ENCODE measurements around the gene STK33. TPM values are rescaled to one million over a fixed set of nuclear protein-coding genes. Genes with fewer than 3 reads are reported as not detected.

The STK33 gene
- polyA plus RNA-seq, 1 of the 3 experiments (the other 2 are of a cell fraction): 12.3 TPM

DNA sequence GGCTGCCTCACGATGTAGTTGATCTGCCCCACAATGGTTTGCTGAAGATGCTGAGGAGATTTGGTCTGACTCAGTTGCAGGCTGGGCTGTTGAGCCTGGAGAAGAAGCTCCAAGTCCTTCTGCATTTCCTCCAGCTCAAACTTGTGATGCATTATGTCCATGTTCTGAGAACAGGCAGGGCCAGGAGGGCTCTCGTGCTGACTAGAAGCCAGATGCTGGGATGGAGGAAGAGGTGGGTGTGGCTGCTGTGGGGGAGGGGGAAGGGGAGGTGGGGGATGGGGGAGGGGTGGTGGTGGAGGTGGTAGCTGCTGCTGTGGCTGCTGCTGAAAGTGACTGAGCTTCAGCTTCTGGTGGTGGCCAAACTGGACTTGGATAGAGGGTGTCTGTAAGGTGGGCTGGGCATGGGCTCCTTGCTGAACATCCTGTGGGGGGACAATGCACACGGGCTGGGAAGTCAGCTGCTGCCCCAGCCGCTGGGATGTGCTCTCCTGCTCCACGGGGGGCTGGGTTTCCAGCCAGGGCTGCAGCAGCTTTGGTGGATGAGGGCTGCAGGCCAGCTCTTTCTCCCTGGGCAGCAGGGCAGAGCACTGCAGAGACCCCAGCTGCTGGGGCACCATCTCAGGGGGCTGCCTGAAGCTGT is 46.4 kb upstream of the STK33 start (continued):
- TF ChIP-seq, protein P1, sequence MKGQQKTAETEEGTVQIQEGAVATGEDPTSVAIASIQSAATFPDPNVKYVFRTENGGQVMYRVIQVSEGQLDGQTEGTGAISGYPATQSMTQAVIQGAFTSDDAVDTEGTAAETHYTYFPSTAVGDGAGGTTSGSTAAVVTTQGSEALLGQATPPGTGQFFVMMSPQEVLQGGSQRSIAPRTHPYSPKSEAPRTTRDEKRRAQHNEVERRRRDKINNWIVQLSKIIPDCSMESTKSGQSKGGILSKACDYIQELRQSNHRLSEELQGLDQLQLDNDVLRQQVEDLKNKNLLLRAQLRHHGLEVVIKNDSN (IDR thresholded peaks at IDR 0.05; ENCODE audit: borderline replicate concordance, low read depth): no peak
- no peak for TF ChIP-seq JUND (IDR thresholded peaks at IDR 0.05)
- no peak for TF ChIP-seq FOSL2 (IDR thresholded peaks at IDR 0.05; ENCODE audit: borderline replicate concordance, low read depth)
- TF ChIP-seq MEF2A (IDR thresholded peaks at IDR 0.05; ENCODE audit: borderline replicate concordance, low read depth): no peak

DNA sequence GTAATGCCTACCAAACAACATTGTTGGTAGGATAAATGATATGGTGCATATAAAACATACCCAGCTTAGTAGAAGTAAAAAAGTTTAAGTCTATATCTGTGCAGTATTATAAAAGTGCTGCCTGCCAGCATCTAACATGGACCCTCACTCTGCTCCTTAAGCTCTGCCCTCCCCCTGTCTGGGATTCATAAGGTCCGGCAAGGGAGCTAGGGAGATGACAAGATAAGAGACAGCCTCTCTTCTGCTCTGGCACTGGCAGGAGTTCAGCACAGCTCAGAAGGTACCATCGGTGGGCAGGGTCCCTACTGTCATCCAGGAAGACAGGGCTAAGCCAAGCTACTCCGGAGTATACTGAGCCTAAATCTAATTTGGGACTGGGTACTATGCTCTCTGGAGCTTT is 45.6 kb upstream of the STK33 start:
- ChIA-PET CTCF (interaction anchor here (0.8 to 1.4 kb wide), 3 partner anchors 9 to 285 kb away, joined by 3 read pairs; no protein-coding TSS in a partner anchor), POLR2A (no interaction called here)
- no peak overlapping the region for H2AFZ ChIP-seq (ENCODE audit: low read depth)
- H3F3A ChIP-seq (replicated peaks; ENCODE audit: insufficient read depth): no peaks in the 10 kb centered on the region
- H3K27me3 ChIP-seq (ENCODE audit: insufficient read depth): no peaks in the 10 kb centered on the region
- 34% methylated on average over 2 of the region's 3 CpGs for WGBS (ENCODE audit: low lambda C conversion rate)
- H3K79me2 ChIP-seq (ENCODE audit: insufficient read depth): no peaks in the 10 kb centered on the region
- no peak overlapping the region for H3K4me3 ChIP-seq (ENCODE audit: low read depth in 2 of 2, low read length in 1 of 2)
- no peaks in the 10 kb centered on the region; a peak in 1 of 4 replicates for H3K4me1 ChIP-seq (ENCODE audit: control insufficient read depth in 1 of 2, insufficient read depth in 2 of 2, low read depth in 1 of 2, low read length in 1 of 2)
- DNase-seq: peak; percentile 30
- H3K27ac ChIP-seq (ENCODE audit: low read depth in 2 of 2, low read length in 1 of 2): no peak overlapping the region
- no peaks in the 10 kb centered on the region for H4K20me1 ChIP-seq (ENCODE audit: insufficient read depth)
- H3K9ac ChIP-seq: no peak overlapping the region
- no peak overlapping the region for H3K4me2 ChIP-seq
- H3K9me2 ChIP-seq: no peaks in the 10 kb centered on the region
- no peaks in the 10 kb centered on the region for H3K9me3 ChIP-seq
- TF ChIP-seq TCF12 (IDR thresholded peaks at IDR 0.05): no peak
- no peak for TF ChIP-seq FOXJ3 (CRISPR knock-in tag; IDR thresholded peaks at IDR 0.05)
- TF ChIP-seq RXRA (IDR thresholded peaks at IDR 0.05; ENCODE audit: borderline replicate concordance, low read depth): no peak
- no peak for TF ChIP-seq MXI1 (IDR thresholded peaks at IDR 0.05; ENCODE audit: low read depth, low read length)
- no peak for TF ChIP-seq FOSL2 (IDR thresholded peaks at IDR 0.05; ENCODE audit: borderline replicate concordance, low read depth)
- peak; percentile 48; the same call in 1 of the 2 replicates for TF ChIP-seq GATA2 (CRISPR knock-in tag; IDR thresholded peaks at IDR 0.05)
- peaks cover 22 to 37% of the 10 kb centered on the region in 2 experiments for H3K36me3 ChIP-seq (replicated peaks in 1 of 2; ENCODE audit: control insufficient read depth in 1 of 2, insufficient read depth in 2 of 2, low read length in 1 of 2)

DNA sequence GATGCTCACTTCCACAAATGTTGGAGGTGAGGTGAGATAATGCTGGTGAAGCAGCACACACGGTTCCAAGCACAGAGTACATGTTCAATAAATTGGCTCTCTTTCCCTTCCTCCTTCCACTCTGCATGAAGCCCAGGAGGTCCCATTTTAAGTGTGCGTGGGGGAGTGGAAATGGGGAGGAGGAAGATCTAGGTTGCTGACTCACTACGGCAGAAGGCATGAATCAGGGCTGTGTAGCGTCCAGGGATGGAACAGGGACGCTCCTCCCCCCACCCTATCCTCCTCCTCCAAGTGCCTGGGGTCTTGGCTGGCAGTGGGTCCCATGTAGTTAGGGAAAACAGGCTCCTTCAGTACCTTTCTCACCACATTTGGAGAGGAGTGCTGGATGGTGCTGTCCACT is 44.3 kb upstream of the STK33 start:
- no peak overlapping the region for H3K9ac ChIP-seq
- no peaks in the 10 kb centered on the region for H4K20me1 ChIP-seq (ENCODE audit: insufficient read depth)
- no peaks in the 10 kb centered on the region for H3K9me2 ChIP-seq
- no peak overlapping the region for H3K27ac ChIP-seq (ENCODE audit: low read depth in 2 of 2, low read length in 1 of 2)
- ChIA-PET CTCF (no interaction called here), POLR2A (no interaction called here)
- no peaks in the 10 kb centered on the region for H3F3A ChIP-seq (replicated peaks; ENCODE audit: insufficient read depth)
- DNase-seq: no peak
- peaks cover 20 to 41% of the 10 kb centered on the region in 2 experiments for H3K36me3 ChIP-seq (replicated peaks in 1 of 2; ENCODE audit: control insufficient read depth in 1 of 2, insufficient read depth in 2 of 2, low read length in 1 of 2)
- H3K4me3 ChIP-seq (ENCODE audit: low read depth in 2 of 2, low read length in 1 of 2): no peak overlapping the region
- no peaks in the 10 kb centered on the region for H3K27me3 ChIP-seq (ENCODE audit: insufficient read depth)
- H2AFZ ChIP-seq (ENCODE audit: low read depth): no peak overlapping the region
- WGBS (ENCODE audit: low lambda C conversion rate): 83% methylated on average over 5 of the region's 5 CpGs
- no peaks in the 10 kb centered on the region; a peak in 1 of 4 replicates for H3K4me1 ChIP-seq (ENCODE audit: control insufficient read depth in 1 of 2, insufficient read depth in 2 of 2, low read depth in 1 of 2, low read length in 1 of 2)
- H3K9me3 ChIP-seq: no peaks in the 10 kb centered on the region
- no peak overlapping the region for H3K4me2 ChIP-seq
- no peaks in the 10 kb centered on the region for H3K79me2 ChIP-seq (ENCODE audit: insufficient read depth)
- TF ChIP-seq RXRA (IDR thresholded peaks at IDR 0.05; ENCODE audit: borderline replicate concordance, low read depth) (no peak), RAD21 (IDR thresholded peaks at IDR 0.05; ENCODE audit: low read length) (no peak), YY1 (IDR thresholded peaks at IDR 0.05; ENCODE audit: low read depth) (no peak), JUND (IDR thresholded peaks at IDR 0.05) (no peak), RFX5 (IDR thresholded peaks at IDR 0.05; ENCODE audit: low read length) (no peak), RCOR1 (IDR thresholded peaks at IDR 0.05; ENCODE audit: low read length) (no peak), MEF2A (IDR thresholded peaks at IDR 0.05; ENCODE audit: borderline replicate concordance, low read depth) (no peak), GABPA (IDR thresholded peaks at IDR 0.05; ENCODE audit: low read depth) (no peak), CHD2 (IDR thresholded peaks at IDR 0.05; ENCODE audit: low read length, partially characterized antibody) (no peak), FOXJ3 (CRISPR knock-in tag; IDR thresholded peaks at IDR 0.05) (no peak), TAF1 (IDR thresholded peaks at IDR 0.05; ENCODE audit: borderline replicate concordance, low read depth, low read length) (no peak)
- TF ChIP-seq, protein P2, sequence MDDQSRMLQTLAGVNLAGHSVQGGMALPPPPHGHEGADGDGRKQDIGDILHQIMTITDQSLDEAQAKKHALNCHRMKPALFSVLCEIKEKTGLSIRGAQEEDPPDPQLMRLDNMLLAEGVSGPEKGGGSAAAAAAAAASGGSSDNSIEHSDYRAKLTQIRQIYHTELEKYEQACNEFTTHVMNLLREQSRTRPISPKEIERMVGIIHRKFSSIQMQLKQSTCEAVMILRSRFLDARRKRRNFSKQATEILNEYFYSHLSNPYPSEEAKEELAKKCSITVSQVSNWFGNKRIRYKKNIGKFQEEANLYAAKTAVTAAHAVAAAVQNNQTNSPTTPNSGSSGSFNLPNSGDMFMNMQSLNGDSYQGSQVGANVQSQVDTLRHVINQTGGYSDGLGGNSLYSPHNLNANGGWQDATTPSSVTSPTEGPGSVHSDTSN (IDR thresholded peaks at IDR 0.05): no peak
- TF ChIP-seq, protein P3, sequence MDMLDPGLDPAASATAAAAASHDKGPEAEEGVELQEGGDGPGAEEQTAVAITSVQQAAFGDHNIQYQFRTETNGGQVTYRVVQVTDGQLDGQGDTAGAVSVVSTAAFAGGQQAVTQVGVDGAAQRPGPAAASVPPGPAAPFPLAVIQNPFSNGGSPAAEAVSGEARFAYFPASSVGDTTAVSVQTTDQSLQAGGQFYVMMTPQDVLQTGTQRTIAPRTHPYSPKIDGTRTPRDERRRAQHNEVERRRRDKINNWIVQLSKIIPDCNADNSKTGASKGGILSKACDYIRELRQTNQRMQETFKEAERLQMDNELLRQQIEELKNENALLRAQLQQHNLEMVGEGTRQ (IDR thresholded peaks at IDR 0.05; ENCODE audit: borderline replicate concordance, low read depth, low read length): no peak
- TF ChIP-seq, protein P4, sequence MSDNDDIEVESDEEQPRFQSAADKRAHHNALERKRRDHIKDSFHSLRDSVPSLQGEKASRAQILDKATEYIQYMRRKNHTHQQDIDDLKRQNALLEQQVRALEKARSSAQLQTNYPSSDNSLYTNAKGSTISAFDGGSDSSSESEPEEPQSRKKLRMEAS (IDR thresholded peaks at IDR 0.05; ENCODE audit: low read depth): no peak
- TF ChIP-seq, protein P5, sequence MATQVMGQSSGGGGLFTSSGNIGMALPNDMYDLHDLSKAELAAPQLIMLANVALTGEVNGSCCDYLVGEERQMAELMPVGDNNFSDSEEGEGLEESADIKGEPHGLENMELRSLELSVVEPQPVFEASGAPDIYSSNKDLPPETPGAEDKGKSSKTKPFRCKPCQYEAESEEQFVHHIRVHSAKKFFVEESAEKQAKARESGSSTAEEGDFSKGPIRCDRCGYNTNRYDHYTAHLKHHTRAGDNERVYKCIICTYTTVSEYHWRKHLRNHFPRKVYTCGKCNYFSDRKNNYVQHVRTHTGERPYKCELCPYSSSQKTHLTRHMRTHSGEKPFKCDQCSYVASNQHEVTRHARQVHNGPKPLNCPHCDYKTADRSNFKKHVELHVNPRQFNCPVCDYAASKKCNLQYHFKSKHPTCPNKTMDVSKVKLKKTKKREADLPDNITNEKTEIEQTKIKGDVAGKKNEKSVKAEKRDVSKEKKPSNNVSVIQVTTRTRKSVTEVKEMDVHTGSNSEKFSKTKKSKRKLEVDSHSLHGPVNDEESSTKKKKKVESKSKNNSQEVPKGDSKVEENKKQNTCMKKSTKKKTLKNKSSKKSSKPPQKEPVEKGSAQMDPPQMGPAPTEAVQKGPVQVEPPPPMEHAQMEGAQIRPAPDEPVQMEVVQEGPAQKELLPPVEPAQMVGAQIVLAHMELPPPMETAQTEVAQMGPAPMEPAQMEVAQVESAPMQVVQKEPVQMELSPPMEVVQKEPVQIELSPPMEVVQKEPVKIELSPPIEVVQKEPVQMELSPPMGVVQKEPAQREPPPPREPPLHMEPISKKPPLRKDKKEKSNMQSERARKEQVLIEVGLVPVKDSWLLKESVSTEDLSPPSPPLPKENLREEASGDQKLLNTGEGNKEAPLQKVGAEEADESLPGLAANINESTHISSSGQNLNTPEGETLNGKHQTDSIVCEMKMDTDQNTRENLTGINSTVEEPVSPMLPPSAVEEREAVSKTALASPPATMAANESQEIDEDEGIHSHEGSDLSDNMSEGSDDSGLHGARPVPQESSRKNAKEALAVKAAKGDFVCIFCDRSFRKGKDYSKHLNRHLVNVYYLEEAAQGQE (IDR thresholded peaks at IDR 0.05; ENCODE audit: low read depth, low read length): no peak
